SH-SY5Y (cell line): ENCODE data around the gene SLC4A9.

ENCODE experiments used
- GATA2 ChIP-seq: IDR thresholded peaks from 2 replicates; pipeline ENCODE4 v1.6.1; 2011; ENCODE audit warnings: mild to moderate bottlenecking, low read depth, low read length
- GATA3 ChIP-seq: IDR thresholded peaks from 2 replicates; pipeline ENCODE4 v1.6.1; 2011; ENCODE audit warnings: low read depth, mild to moderate bottlenecking, low read length, moderate library complexity

- TF ChIP-seq GATA2 (no peak), GATA3 (no peak)
Measured at GRCh38 chr5:140337880-140338279, 22.1 kb upstream of the SLC4A9 start.
